GM12874 (cell line): Measurements from ENCODE around the gene PRUNE2.

Experiments used
- CTCF ChIP-seq: IDR thresholded peaks from 2 replicates; pipeline ENCODE4 v1.5.1; 2011; ENCODE audit warnings: low read depth, mild to moderate bottlenecking, control low read depth, low read length, moderate library complexity; ENCODE audit not compliant: insufficient read depth

Gene PRUNE2

GRCh38 chr9:76732341-76732958, 173.5 kb downstream of the PRUNE2 start:
- no peak for TF ChIP-seq CTCF

GRCh38 chr9:76730801-76731200, 175.1 kb downstream of the PRUNE2 start:
- TF ChIP-seq CTCF, result no peak

GRCh38 chr9:76729980-76730737, 175.8 kb downstream of the PRUNE2 start:
- TF ChIP-seq CTCF, result no peak

DNA sequence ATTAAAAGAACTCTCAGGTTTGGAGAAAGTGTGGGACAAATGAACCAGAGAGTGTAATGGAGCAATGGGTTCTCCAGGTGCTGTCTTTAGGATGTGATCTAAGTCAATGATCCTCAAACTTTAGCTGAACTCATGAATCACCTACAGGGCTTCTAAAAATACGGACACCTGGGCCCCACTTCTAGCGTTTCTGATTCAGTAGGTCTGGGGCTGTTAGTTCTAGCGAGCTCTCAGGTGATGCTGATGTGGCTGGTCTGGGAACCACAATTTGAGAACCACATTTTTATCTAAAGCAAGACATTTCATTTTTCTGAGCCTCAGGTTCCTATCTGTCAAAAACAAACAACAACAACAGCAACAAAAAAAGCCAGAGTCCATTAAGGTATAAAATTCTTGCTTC, 176.8 kb downstream of the PRUNE2 start:
- no peak for TF ChIP-seq CTCF

GRCh38 chr9:76725885-76726284, 180.0 kb downstream of the PRUNE2 start:
- no peak for TF ChIP-seq CTCF

DNA sequence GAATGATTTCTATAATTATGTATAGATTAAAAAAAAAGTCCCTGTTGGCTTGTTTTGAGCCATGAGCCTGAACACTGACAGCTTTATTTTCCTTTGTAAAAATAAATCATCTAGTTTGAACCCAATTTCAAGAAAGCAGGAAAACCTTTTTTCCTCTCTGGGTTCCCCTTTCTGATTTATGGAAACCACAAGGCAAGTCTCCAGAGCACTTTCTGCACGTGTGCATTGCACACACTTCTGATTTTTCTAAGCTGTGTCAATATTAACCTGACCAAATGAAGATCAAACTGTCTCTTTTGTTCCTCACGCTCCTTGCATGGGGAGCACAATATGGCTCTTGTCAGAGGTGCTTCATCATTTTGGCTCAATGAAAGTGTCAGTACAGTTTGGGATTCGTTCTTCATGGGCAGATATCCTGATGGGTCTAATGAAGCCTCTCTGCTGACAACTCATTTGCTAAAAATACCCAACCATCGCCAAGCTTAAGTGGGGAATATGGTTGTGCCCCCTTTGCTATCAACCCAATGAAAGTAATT, 180.8 kb downstream of the PRUNE2 start:
- TF ChIP-seq CTCF, result no peak

DNA sequence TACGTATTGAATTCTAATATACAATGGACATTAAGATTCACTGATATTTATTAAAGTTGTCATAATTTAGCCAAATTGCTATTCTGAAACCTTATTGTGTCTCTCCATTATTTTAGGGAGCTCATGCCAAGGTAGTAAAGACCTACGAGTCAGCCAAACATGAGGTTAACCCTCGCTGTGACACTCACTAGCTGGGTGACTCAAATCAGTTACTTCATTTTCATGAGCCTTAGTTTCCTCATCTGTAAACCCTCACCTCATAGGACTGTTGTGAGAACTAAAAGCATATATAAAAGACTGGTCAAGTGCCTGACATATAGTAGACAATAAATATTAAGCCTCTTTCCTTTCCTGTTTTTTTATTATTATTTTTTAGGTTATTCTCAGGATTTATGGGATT, 185.7 kb downstream of the PRUNE2 start:
- no peak for TF ChIP-seq CTCF
